ENCODE measurements around the gene CRADD. TPM values are rescaled to one million over a fixed set of nuclear protein-coding genes. Genes with fewer than 3 reads are reported as not detected.
"Not testable (repeated sequence)": the region's sequence is repeated elsewhere in the genome, so short reads cannot be mapped to it uniquely, and the experiment has no call there.

CRADD gene
- total RNA-seq, 6 experiments from 2014 or later, result 17.2 to 65.3 (median 30.8) TPM

- no peak for DNase-seq
Observed at GRCh38 chr12:93780101-93780641, 103.0 kb downstream of the CRADD start.

GRCh38 chr12:93780886-93781285 is 103.7 kb downstream of the CRADD start:
- peaks cover 0 to 24% (median 9%) of the 10 kb centered on the region in 4 donors for H3K4me1 ChIP-seq
- H3K36me3 ChIP-seq; H3K27ac ChIP-seq; ATAC-seq; H3K4me3 ChIP-seq; DNase-seq; intact Hi-C loops (cut with DNase I); H3K27me3 ChIP-seq; H3K9me3 ChIP-seq: not testable (repeated sequence)
- WGBS (ENCODE audit: insufficient coverage, low coverage, low lambda C conversion rate, missing lambda C conversion rate), result 90% methylated on average over 4 of the region's 4 CpGs

More at GRCh38 chr12:93780101-93780641, 103.0 kb downstream of the CRADD start:
- no peak overlapping the region for H3K27ac ChIP-seq
- ATAC-seq, result no peak
- H3K27me3 ChIP-seq, result no peaks in the 10 kb centered on the region
- H3K4me1 ChIP-seq, result peaks cover 0 to 24% (median 9%) of the 10 kb centered on the region in 4 donors
- H3K4me3 ChIP-seq, result no peak overlapping the region
- H3K9me3 ChIP-seq, result no peaks in the 10 kb centered on the region
- H3K36me3 ChIP-seq, result no peaks in the 10 kb centered on the region
- 80% methylated on average over 8 of the region's 8 CpGs for WGBS (ENCODE audit: insufficient coverage, low coverage, low lambda C conversion rate, missing lambda C conversion rate)
- intact Hi-C loops (cut with DNase I), result no loop called here
- no peak for TF ChIP-seq POLR2A (IDR thresholded peaks at IDR 0.05)
- TF ChIP-seq CTCF (IDR thresholded peaks at IDR 0.05), result no peak

- ATAC-seq; intact Hi-C loops (cut with DNase I); H3K36me3 ChIP-seq; H3K4me3 ChIP-seq; H3K27ac ChIP-seq; DNase-seq; H3K9me3 ChIP-seq; H3K27me3 ChIP-seq: not testable (repeated sequence)
- 100% methylated on average over 1 of the region's 4 CpGs for whole genome bisulfite sequencing (ENCODE audit: insufficient coverage, low coverage, low lambda C conversion rate, missing lambda C conversion rate)
- H3K4me1 ChIP-seq, result peaks cover 0 to 24% (median 9%) of the 10 kb centered on the region in 4 donors
Observed at GRCh38 chr12:93781961-93782360, 104.8 kb downstream of the CRADD start.

GRCh38 chr12:93782853-93783252 is 105.7 kb downstream of the CRADD start:
- intact Hi-C loops (cut with DNase I), result no loop called here
- peaks cover 0 to 22% (median 8%) of the 10 kb centered on the region in 4 donors for H3K4me1 ChIP-seq
- 94% methylated on average over 1 of the region's 1 CpG for WGBS (ENCODE audit: insufficient coverage, low coverage, low lambda C conversion rate, missing lambda C conversion rate)
- H3K36me3 ChIP-seq, result no peaks in the 10 kb centered on the region
- no peak overlapping the region for H3K4me3 ChIP-seq
- ATAC-seq, result no peak
- no peaks in the 10 kb centered on the region for H3K9me3 ChIP-seq
- TF ChIP-seq CTCF (IDR thresholded peaks at IDR 0.05) (no peak), POLR2A (IDR thresholded peaks at IDR 0.05) (no peak)
- DNase-seq, result no peak
- no peak overlapping the region for H3K27ac ChIP-seq
- H3K27me3 ChIP-seq, result no peaks in the 10 kb centered on the region

GRCh38 chr12:93783832-93784231 is 106.7 kb downstream of the CRADD start:
- Histone ChIP-seq H3K36me3 (no peaks in the 10 kb centered on the region), H3K9me3 (no peaks in the 10 kb centered on the region), H3K27me3 (no peaks in the 10 kb centered on the region), H3K4me1 (peaks cover 0 to 16% (median 7%) of the 10 kb centered on the region in 4 donors), H3K27ac (peak overlapping the region in 2 of 3 donors; percentile 31 to 39), H3K4me3 (no peak overlapping the region)
- WGBS (ENCODE audit: insufficient coverage, low coverage, low lambda C conversion rate, missing lambda C conversion rate), result 61% methylated on average over 9 of the region's 9 CpGs
- intact Hi-C loops (cut with DNase I), result no loop called here
- DNase-seq (no peak), ATAC-seq (no peak)
- TF ChIP-seq POLR2A (IDR thresholded peaks at IDR 0.05), result no peak
- TF ChIP-seq CTCF (IDR thresholded peaks at IDR 0.05), result no peak
